Ishikawa (cell line): Measurements from ENCODE around the gene QRSL1.

Experiments used
- CEBPB ChIP-seq: IDR thresholded peaks from 2 replicates; pipeline ENCODE4 v1.6.1; 2012
- EP300 ChIP-seq: IDR thresholded peaks from 2 replicates; pipeline ENCODE4 v1.6.1; 2012; ENCODE audit warnings: borderline replicate concordance

- TF ChIP-seq EP300 (no peak), CEBPB (no peak)
These were observed 19.7 kb upstream of the QRSL1 start for GRCh38 chr6:106609699-106610098.
